Measurements from ENCODE around the gene PANK4. TPM values are rescaled to one million over a fixed set of nuclear protein-coding genes. Genes with fewer than 3 reads are reported as not detected.
A peak's percentile ranks its signal among the peaks of the same experiment; 100 is the strongest.

PANK4 gene
- polyA plus RNA-seq, 3 donors from 2014 or later, result 9.1 to 23.3 (median 9.8) TPM

GRCh38 chr1:2470290-2471158 lies 55.9 kb downstream of the PANK4 start:
- Mint-ChIP-seq H3K27ac (no peak overlapping the region), H3K4me1 (peaks cover 0 to 9% of the 10 kb centered on the region in 2 donors), H3K27me3 (ENCODE audit: low read depth in 3 of 3) (peaks cover 0 to 5% (median 3%) of the 10 kb centered on the region in 3 donors), H3K4me3 (no peak overlapping the region), H3K9me3 (no peaks in the 10 kb centered on the region), H3K36me3 (no peaks in the 10 kb centered on the region)
- DNase-seq, result no peak

DNA sequence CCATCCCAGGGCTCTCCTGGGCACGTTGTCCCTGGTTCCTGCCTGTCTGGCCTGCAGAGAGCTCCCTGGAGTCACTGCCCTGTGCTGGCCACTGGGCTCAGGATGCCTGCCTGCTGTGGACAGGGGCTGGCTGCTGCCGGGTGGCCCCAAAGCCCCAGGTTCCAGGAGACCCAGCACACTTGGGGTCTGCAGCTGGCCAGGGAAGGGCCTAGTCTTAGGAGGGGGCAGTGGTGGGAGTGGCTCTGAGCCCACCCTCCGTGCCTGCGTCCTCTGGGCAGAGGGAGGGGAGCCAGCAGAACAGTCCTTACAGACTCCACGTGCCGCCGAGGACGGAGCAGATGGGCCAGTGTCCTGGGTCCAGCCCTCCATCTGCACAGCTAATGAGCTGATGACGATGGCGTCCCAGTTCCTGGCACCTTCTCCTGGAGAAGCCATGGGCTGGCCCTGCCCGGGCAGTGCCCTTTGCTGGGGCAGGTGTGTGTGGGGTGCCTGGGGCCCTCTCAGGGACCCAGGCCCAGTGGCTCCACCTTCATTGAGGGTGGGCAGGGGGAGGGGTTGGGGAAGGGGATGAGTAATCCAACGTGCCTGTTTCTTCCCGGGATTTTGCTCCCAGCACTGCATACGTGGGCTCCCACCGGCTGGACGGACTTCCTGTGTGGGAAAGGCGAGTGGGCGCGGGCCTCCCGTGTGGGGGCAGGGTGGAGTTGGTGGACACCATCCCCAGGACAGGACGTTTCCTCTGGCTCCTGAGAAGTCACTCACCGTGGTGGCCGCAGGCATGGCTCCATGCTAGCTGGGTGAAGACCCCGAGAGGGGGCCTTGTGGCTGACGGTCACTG lies 57.1 kb downstream of the PANK4 start:
- Mint-ChIP-seq H3K9me3 (no peaks in the 10 kb centered on the region), H3K36me3 (no peaks in the 10 kb centered on the region), H3K27me3 (ENCODE audit: low read depth in 3 of 3) (peaks cover 0 to 8% (median 3%) of the 10 kb centered on the region in 3 donors), H3K4me3 (no peak overlapping the region), H3K4me1 (peaks cover 0 to 9% of the 10 kb centered on the region in 2 donors), H3K27ac (no peak overlapping the region)
- no peak for DNase-seq

- Mint-ChIP-seq H3K27me3 (ENCODE audit: low read depth in 3 of 3) (peaks cover 0 to 8% (median 3%) of the 10 kb centered on the region in 3 donors), H3K9me3 (no peaks in the 10 kb centered on the region), H3K27ac (no peak overlapping the region), H3K4me1 (peaks cover 0 to 9% of the 10 kb centered on the region in 2 donors), H3K36me3 (no peaks in the 10 kb centered on the region), H3K4me3 (peak overlapping the region in 2 of 5 donors; percentile 30 to 42)
- no peak for DNase-seq
Observed at GRCh38 chr1:2468540-2468939, 57.9 kb downstream of the PANK4 start.

- no peaks in the 10 kb centered on the region for H3K36me3 Mint-ChIP-seq
- H3K27ac Mint-ChIP-seq, result no peak overlapping the region
- DNase-seq, result peak; percentile 23 to 43 (median 34)
- no peaks in the 10 kb centered on the region for H3K9me3 Mint-ChIP-seq
- peaks cover 0 to 8% (median 3%) of the 10 kb centered on the region in 3 donors for H3K27me3 Mint-ChIP-seq (ENCODE audit: low read depth in 3 of 3)
- H3K4me3 Mint-ChIP-seq, result no peak overlapping the region
- peaks cover 0 to 9% of the 10 kb centered on the region in 2 donors for H3K4me1 Mint-ChIP-seq
Observed at GRCh38 chr1:2468041-2468472, 58.3 kb downstream of the PANK4 start.

GRCh38 chr1:2466958-2467554 lies 59.3 kb downstream of the PANK4 start:
- no peaks in the 10 kb centered on the region for H3K36me3 Mint-ChIP-seq
- H3K9me3 Mint-ChIP-seq, result no peaks in the 10 kb centered on the region
- H3K27ac Mint-ChIP-seq, result no peak overlapping the region
- H3K27me3 Mint-ChIP-seq (ENCODE audit: low read depth in 3 of 3), result peaks cover 0 to 8% (median 3%) of the 10 kb centered on the region in 3 donors
- H3K4me1 Mint-ChIP-seq, result peaks cover 0 to 9% of the 10 kb centered on the region in 2 donors
- H3K4me3 Mint-ChIP-seq, result no peak overlapping the region
- peak; percentile 11 to 22 (median 16) for DNase-seq

DNA sequence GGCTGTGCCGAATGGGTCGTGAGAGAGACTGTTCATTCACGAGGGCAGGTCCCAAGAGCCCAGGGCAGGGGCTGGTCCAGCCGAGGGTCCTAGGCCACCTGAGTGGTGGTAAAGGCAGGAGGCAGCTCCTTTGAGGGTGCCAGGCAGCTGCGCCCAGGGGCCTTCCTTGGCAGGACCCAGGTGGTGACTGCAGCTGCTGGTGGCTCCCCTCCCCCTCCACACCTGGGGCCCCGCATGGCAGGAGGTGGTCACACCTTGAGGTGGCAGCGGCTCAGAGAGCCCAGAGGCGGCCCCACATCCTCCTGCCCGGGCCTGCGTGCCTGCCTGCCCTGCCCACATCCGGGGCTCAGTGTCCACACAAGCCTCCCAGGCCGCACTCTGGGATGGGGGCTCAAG lies 60.1 kb downstream of the PANK4 start:
- no peaks in the 10 kb centered on the region for H3K9me3 Mint-ChIP-seq
- H3K4me3 Mint-ChIP-seq, result peak overlapping the region in 1 of 5 donors; percentile 65
- no peaks in the 10 kb centered on the region for H3K36me3 Mint-ChIP-seq
- DNase-seq, result no peak
- peaks cover 0 to 9% of the 10 kb centered on the region in 2 donors for H3K4me1 Mint-ChIP-seq
- H3K27ac Mint-ChIP-seq, result no peak overlapping the region
- H3K27me3 Mint-ChIP-seq (ENCODE audit: low read depth in 3 of 3), result peaks cover 0 to 8% (median 3%) of the 10 kb centered on the region in 3 donors

DNA sequence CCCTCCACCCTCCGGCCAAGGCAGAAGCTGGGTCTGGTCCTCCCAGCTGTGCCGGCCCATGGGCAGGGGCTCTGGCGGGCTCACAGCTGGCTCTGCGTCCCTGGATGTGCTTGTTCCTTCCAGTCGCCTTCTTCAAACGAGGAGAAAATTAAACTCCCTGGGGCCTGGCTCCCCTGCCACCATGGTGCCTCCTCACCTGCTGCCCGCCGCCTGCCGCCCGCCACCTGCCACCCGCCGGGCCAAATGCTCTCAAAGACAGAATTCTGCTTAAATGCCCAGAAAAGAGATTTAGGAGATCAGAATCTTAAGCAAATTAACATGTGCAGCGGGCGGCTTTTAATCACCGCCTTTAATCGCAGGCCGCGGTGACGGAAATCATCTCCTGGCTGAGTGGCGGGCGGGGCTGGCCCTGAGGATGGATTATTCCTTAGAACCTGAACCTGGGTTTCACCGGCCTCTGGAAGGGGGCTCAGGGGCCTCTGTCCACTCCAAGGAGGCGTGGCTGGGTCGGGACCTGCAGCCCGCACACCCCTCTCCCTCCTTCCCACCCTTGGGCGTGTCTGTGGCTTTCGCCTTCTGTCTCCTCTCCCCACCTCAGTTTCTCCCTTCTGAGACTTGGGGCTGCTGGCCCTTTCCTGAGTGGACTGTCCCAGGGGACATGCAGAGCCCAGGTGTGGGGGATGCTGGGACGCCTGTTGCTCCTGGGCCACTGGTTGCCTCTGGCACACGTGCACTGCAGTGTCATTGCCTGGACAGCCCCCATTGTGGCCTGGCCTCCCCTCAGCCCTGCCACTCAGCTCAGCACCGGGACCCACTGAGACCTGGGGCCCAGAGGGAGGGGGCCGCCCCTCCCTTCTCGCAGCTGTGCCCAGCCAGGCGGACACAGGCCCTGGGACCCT lies 60.8 kb downstream of the PANK4 start:
- no peaks in the 10 kb centered on the region for H3K9me3 Mint-ChIP-seq

GRCh38 chr1:2463396-2463795 lies 63.0 kb downstream of the PANK4 start:
- Mint-ChIP-seq H3K9me3 (no peaks in the 10 kb centered on the region), H3K4me1 (peaks cover 0 to 7% of the 10 kb centered on the region in 2 donors), H3K27me3 (ENCODE audit: low read depth in 3 of 3) (peaks cover 0 to 3% (median 0%) of the 10 kb centered on the region in 3 donors), H3K4me3 (no peak overlapping the region), H3K27ac (no peak overlapping the region), H3K36me3 (no peaks in the 10 kb centered on the region)
- no peak for DNase-seq

More for the DNA sequence above, 60.8 kb downstream of the PANK4 start:
- no peaks in the 10 kb centered on the region for H3K36me3 Mint-ChIP-seq
- H3K4me1 Mint-ChIP-seq, result peaks cover 0 to 9% of the 10 kb centered on the region in 2 donors
- no peak overlapping the region for H3K27ac Mint-ChIP-seq
- H3K27me3 Mint-ChIP-seq (ENCODE audit: low read depth in 3 of 3), result peaks cover 0 to 8% (median 3%) of the 10 kb centered on the region in 3 donors
- H3K4me3 Mint-ChIP-seq, result no peak overlapping the region
- DNase-seq, result no peak

DNA sequence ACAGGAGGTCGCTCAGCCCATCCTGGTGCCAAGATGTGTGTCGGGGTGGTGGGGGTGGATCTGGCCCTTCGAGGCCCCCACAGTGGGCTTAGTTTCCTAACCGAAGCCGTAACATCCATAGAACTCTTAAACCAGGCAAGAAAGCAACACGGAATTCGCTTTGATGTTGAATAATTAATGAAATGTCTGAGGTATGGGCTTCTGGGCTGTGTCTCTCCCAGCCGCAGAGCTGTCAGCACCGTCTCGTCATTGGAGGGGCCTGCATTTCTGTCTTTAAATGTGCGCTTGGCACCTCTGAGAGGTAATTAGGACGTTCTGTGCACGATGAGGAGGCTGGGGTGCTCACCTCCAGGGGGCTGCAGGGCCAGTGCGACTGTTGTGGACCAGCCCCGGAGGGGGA lies 63.6 kb downstream of the PANK4 start:
- Mint-ChIP-seq H3K4me1 (peaks cover 0 to 3% of the 10 kb centered on the region in 2 donors), H3K4me3 (no peak overlapping the region), H3K27me3 (ENCODE audit: low read depth in 3 of 3) (peaks cover 0 to 3% (median 0%) of the 10 kb centered on the region in 3 donors), H3K27ac (no peak overlapping the region), H3K9me3 (no peaks in the 10 kb centered on the region), H3K36me3 (no peaks in the 10 kb centered on the region)
- no peak for DNase-seq

- no peak for DNase-seq
- Mint-ChIP-seq H3K9me3 (no peaks in the 10 kb centered on the region), H3K4me1 (peaks cover 0 to 2% of the 10 kb centered on the region in 2 donors), H3K36me3 (no peaks in the 10 kb centered on the region), H3K4me3 (no peak overlapping the region), H3K27me3 (ENCODE audit: low read depth in 3 of 3) (peaks cover 0 to 3% (median 0%) of the 10 kb centered on the region in 3 donors), H3K27ac (no peak overlapping the region)
Observed at GRCh38 chr1:2460996-2461751, 65.2 kb downstream of the PANK4 start.

DNA sequence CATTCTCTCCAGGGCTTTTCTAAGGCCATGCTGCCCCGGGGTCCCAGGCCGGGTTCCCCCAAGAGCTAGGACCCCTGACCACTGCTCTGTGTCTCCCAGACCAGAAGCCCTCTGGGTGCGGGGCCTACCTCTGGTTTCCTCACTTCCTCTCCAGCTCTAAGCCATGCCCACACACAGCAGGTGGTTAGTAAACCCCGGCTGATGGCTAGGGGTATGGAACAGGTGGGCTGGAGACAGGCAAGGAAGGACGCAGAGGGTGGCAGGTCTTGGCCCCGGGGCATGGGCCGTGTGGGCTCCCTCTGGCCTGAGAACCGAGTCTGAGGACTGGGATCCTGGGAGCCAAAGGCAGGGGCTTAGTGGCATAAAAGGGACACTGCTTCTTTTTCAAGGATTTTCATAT lies 66.2 kb downstream of the PANK4 start:
- Mint-ChIP-seq H3K27me3 (ENCODE audit: low read depth in 3 of 3) (peaks cover 0 to 3% (median 0%) of the 10 kb centered on the region in 3 donors), H3K9me3 (no peaks in the 10 kb centered on the region), H3K27ac (no peak overlapping the region), H3K36me3 (no peaks in the 10 kb centered on the region), H3K4me1 (peaks cover 0 to 2% of the 10 kb centered on the region in 2 donors), H3K4me3 (no peak overlapping the region)
- no peak for DNase-seq

DNA sequence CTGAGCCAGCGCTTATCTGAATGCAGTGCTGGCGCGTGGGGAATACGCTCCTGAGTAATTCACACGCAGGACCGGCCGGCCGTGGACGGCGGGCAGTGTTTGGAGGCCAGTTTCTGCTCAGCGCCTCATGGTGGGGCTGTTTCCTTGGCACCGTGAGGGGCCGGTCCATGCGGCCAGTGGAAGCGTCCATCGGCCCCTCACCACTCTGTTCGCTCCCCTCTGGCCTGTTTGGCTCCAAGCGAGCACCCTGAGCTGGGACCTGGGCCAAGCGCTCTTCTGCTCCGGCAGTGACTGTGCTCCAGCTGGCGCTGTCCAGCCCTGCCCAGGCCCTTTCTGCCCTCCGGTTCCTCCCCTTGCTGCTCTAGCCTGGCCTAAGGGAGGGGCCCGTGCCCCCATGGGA lies 66.6 kb downstream of the PANK4 start:
- no peak overlapping the region for H3K4me3 Mint-ChIP-seq
- H3K36me3 Mint-ChIP-seq, result no peaks in the 10 kb centered on the region
- H3K27ac Mint-ChIP-seq, result peak overlapping the region in 1 of 6 donors; percentile 40
- no peaks in the 10 kb centered on the region for H3K9me3 Mint-ChIP-seq
- H3K27me3 Mint-ChIP-seq (ENCODE audit: low read depth in 3 of 3), result peaks cover 0 to 2% (median 0%) of the 10 kb centered on the region in 3 donors
- DNase-seq, result no peak
- H3K4me1 Mint-ChIP-seq, result peaks cover 0 to 2% of the 10 kb centered on the region in 2 donors
